NOMO-1 (cell line): ENCODE results near the gene SNN.
A peak's percentile ranks its signal among the peaks of the same experiment; 100 is the strongest.

Experiments used
- DNase-seq, 2 experiments: peaks; one replicate each; lab custom pipeline; 2025; ENCODE audit not compliant: unreplicated experiment in 2 of 2; lab: John Stamatoyannopoulos, UW

Gene SNN

DNA sequence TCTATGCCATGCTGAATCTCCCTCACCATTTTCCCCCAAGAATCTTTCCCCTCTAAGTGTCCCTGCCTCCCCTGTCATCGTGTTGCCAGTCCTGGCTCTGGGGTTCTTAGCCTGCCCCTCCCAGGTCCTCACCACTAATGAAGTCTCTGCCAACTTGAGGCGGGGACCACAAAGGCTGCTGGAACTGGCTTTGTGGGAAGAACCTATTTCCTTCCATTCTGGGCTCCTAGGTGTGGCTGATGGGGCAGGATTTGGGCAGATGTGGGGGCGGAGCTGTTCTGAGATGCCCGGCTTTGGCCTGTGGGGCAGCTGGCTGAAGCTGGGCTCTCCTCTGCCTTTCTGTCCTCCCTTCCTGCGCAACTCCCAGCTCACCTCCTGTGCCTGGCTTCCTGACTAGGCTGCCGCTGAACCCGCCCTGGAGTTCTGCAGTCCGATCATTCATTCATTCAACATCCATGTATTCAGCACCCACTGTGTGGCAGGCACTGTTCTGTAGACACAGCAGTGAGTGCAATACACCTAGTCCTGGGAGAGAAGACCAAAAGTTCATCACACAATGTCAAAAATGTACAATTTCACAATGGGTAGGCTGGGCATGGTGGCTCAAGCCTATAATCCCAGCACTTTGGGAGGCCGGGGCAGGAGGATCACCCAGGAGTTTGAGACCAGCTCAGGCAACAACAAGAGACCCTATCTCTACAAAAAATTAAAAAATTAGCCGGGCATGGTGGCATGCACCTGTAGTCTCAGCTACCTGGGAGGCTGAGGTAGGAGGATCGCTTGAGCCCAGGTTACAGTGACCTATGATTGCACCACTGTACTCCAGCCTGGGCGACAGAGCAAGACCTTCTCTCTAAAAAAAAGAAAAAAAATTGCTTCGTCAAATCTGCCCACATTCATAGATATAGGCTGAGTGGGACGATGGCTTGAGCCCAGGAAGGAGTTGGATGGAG is 1.9 kb upstream of the SNN start:
- no peak for DNase-seq

DNA sequence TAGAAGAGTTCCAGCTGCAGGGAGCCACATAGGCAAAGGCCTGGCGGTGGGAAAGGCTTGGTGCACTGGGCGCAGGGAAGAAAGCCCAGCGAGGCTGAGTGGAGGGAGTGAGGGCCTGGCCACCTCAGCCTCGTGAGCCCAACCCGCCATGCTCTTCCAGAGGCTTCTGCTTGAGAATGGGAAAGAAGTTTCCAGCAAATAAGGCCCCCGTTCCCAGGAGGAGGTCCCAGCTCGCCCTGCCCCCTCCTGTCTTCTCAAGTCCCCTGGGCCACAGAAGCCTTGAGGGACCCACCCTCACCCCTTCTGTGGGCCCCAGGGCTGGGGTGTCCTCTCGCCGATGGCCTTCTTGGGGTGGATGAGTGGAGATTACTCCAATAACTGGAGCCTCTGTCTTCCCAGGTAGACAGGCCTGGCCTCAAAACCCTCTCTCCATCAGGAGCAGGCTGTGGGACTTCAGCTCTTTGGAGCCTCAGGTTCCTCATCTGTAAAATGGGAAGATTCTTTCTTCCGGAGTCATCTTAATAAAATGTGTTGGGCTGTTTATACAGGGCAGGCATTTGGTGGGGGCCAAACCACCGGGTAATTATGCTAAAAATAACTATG is 933 bp upstream of the SNN start:
- DNase-seq: no peak

DNA sequence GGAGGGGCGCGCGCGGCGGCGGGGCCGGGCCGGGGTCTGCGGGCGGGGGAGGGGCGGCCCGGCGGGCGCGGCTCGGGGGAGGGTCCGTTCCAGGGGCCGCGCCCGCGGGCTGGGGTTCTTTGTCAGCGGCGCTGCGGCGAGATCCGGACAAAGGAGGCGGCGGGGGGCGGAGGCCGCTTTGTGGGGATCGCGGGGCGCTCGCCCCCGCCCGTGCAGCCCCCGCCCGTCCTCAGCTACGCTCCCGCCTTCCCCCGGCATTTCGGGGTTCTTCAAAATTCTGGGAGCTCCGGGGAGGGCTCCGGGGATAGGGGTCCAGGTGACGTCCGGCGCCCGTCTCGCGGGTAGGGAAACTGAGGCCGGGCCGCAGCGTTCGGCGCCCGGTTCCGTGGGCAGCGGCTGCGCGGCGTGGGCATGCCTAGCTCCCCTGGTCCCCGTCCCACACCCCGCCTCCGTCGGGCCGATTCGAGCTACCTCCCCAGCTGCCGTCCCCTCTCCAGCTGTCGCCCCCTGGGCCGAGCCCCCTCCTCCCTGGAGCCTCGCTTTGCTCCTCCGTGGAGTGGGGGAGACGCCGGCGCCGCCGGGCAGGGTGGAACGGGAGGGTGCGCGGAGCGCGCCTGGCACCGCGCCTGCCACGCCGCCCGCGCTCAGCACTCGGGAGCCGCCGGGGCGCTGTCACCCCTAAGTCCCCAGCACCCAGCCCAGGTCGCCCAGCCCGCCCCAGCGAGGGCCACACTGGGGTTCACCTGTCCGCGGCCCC is 546 bp downstream of the SNN start:
- DNase-seq: no peak

DNA sequence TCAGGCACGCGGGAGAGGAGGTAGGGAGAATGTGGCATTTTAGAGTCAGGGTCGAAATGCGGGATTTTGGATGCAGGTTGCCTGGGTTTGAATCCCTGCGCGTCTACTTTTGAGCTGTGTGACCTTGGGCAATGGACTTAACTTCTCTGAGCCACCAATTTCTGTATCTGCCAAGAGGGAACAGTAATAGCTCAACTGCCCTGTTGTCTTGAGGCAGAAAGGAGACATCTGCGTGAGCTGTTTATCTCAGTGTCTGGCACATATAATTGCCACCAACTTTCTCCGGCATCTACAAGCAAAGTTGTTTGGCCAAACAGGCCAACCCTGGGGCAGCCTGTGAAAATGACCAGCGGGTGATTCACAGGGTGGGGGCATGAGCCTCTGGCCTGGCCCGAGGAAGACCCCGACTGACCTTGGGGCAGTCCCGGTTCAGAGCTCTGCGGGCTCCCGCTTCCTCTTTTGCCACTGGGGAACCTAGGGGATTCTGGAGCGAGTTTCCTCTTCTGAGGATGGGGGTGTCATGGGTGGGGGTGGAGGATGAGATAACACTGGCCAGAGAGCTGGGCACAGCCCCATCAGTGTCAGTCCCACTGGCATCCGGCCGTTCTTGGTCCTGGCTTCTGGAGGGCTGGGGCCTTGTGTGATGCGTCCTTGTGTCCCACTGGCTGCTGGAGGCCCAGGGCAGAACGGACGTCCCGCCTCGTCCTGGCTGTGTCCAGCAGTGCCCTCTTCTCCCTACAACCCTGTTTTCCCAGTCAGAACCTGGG is 1.3 kb downstream of the SNN start:
- peak; percentile 33 to 54 for DNase-seq

DNA sequence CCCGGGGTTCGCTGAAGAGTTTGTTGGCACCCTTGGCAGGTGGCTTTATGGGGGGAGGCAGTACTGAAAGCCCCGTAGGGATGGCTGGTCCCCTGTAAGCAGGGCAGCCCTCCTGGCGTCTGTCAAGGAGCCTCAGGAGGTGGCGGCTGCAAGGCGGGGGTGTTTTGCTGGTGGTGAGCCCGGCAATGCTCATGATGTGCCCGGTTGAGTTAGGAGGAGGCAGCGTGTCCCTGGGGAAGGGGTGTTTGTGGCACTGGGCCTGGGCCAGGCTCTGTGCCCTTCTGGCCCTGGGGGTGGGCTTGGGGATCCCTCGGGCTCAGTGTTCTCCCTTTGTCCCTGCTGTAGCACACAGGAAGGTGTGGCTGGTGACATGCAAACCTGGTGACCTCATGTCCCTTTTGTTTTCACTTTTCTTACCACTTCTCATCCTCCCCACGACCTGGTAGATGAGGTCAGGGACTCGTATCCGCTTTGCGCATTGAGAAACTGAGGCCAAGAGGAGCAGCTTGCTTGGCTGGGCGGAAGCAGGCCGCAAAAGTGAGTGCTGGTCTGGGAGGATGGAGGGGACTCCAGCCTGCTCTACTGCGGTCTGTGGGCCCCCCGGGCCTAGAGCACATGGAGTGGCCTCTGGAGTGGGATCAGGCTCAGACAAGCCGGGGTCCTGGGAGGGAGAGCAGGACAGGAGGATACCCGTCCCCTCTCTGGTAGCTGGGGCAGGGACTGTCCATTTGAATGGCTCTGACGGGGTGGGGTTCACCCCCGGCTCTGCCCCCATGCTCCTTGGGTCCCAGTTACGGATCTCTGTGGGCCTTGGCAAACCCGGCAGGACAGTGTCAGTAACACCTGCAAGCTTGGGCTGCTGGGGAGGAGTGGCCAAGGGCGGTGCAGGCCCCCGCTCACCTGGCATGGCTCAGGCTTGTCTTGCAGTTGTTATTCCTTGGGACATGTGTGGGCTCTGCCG is 2.2 kb downstream of the SNN start:
- DNase-seq: no peak

DNA sequence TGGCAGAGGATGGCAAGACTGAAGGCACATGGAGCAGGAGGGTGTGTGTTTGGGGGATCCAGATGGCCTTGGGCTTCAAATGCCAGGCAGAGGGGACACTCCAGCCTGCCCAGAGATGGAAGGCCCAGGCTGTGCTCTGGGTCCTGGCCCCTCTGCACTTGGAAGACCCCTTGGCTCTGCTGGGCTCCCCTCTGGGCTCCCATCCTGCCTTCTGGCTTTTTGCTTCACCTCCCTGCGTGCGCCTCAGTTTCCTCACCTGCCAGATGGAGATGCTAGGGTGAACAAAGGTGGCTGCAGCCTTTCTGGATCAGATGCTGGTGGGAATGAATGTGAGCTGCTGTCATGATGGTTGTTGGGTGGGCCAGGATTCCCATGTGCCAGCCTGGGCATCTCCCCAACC is 3.0 kb downstream of the SNN start:
- no peak for DNase-seq

DNA sequence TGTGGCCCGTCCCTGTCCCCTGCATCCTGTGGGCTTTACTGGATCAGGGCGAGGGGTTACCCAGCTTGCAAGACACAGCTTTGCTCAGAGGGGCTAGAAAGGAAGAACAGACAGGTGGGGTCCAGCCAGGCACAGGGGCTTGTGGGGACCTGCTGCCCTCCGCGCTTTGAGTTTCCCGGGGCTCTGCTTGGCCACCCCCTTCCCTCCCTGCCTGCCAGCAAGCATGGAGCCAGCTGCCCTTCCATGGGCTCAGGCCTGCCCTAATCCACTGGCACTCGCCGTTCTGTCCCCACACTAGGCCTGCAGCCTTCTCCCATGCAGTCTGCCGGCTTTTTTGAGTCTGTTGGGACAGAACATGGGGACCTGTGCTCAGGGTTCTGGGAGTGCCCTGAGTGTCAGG is 3.4 kb downstream of the SNN start:
- no peak for DNase-seq

DNA sequence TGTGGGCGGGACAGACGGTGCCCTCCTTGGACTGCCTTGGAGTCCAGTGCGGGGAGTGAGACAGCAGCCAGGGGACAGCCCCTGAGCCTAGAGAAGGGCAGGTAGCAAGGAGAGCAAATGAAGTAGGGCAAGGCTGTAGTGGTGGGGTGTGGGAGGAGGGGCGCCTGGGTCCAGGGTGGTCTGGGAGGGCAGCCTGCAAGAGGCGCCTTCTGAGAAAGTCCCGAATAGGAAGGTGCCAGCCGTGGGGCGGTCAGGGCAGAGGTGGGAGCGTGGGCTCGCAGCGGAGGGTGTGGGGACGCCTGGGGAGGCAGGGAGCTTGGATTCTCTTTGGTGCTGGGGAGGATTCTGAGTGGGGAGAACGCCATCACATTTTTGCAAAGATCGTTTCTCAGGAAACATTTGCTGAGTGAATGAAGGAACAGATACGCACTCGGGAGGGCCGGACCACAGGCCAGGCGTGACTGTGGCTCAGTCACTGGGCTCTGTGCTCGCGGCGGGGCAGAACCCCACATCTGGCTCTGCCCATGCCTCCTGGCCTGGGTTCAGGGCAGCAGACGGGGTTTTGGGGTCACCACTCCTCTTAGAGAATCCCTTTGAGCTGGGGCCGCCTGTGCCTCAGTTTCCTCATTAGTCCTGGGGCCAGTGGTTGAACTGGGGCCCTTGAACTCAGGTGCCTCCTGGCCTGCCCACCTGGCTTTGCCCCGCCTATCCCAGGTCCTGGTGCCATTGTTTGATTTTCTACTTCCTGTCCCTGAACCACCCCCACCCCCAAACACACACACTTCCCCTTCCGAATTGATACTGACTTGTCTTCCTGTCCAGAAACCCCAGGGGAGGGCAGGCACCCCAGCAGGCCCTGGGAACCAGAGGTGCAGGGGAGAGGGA is 4.2 kb downstream of the SNN start:
- peak; percentile 24 to 65 for DNase-seq

DNA sequence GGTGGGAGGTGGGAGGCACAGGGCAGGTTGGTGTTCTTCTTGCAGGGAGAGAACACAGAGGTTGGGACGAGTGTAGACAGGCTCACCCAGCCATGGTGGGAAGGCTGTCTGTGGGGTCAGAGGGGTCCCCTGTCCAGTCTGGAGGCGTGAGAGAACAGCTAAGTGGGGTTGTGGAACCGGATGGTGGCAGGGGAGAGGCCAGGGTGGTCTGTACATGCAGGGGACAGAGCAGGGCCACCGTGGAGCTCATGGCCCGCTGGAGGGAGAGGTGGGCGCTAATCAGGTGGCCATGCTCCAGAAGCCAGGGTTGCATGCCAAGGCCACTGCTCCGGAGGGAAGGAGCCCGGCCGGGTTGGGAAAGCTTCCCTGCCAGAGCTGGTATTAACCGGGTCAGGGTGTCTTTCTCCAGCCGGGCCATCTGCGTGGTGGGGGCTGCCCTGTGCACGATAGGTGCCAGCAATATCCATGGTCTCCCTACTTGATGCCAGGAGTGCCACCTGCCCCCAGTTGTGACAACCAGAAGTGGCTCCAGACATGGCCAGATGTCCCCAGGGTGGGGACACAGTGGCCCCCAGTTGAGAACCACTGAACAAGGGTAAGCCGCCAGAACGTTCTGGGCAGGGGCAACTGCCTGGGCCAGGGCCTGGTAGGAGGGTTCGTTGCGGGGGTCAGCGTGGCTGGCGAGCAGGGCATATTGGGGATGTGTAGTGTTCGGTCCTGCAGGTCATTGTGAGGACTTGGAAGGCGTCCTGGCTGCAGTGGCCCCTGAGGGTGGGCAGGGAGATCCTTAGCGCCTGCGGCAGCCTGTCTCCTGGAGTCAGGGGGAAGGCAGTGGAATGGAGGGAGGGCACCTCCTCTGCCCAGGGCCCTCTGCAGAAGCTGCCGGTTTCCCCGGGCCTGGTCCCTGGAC is 5.1 kb downstream of the SNN start:
- no peak for DNase-seq

DNA sequence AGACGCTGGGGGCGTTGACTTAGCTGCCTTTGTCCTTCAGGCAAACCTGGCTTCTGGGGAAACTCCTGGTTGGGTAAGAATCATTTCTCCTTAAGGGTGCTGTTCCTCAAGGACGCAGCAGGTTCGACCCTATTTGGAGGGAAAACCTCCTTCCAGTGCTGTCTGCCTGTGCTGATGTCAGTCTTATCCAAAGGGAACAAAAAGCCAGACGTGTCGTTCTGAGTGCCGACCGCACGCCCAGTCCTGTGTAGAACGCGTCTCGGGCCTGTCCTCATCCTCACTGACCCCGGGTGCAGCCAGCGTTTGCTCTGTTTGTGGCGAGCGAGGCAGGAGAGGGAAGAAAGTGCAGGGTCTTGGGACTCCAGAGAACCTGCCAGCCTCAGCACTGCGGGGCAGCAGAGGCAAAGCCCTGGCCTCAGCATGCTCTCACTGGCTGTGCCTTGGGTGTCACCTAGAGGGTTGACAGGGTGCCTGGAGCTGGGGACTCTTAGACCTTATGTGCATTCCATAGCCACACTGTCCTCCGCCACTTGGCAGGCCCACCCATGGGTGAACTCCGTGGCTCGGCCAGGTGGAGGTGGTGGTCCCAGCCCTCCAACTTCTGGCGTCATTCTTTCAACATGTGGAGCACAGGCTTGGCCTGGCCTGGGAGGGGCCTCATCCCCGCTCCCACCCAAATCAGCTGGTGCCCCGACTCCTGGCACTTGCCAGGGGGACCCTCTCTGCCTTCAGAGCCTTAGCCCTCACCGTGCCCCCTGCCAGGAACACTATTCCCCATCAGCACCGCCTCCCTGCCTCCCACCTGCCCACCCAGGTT is 6.0 kb downstream of the SNN start:
- DNase-seq: no peak

DNA sequence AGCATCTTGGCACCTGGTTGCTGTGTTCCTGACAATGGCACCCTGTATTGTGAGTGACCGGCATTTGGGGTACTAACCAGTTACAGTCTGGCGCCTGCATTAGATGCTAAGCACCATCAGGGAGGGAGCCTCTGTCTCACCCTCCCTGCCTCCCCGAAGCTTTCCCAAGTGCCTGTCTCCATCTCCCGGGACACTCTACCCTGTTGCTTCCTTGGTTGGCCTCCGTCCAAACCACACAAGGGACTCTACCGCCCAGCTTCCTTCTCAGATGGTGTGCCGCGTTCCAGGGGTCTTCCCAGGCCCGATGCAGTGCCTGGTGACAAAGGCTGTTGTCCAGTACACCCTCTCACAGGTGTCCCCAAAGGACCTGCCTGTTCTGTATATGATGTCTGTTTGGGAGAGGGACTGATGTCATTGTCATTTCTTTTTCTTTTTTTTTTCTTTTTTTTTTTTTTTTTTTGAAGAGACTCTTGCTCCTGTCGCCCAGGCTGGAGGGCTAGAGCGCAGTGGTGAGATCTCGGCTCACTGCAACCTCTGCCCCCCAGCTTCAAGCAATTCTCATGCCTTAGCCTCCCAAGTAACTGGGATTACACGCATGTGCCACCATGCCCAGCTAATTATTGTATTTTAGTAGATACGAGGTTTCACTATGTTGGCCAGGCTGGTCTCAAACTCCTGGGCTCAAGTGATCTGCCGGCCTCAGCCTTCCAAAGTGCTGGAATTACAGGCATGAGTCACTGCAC is 6.7 kb downstream of the SNN start:
- DNase-seq: no peak

DNA sequence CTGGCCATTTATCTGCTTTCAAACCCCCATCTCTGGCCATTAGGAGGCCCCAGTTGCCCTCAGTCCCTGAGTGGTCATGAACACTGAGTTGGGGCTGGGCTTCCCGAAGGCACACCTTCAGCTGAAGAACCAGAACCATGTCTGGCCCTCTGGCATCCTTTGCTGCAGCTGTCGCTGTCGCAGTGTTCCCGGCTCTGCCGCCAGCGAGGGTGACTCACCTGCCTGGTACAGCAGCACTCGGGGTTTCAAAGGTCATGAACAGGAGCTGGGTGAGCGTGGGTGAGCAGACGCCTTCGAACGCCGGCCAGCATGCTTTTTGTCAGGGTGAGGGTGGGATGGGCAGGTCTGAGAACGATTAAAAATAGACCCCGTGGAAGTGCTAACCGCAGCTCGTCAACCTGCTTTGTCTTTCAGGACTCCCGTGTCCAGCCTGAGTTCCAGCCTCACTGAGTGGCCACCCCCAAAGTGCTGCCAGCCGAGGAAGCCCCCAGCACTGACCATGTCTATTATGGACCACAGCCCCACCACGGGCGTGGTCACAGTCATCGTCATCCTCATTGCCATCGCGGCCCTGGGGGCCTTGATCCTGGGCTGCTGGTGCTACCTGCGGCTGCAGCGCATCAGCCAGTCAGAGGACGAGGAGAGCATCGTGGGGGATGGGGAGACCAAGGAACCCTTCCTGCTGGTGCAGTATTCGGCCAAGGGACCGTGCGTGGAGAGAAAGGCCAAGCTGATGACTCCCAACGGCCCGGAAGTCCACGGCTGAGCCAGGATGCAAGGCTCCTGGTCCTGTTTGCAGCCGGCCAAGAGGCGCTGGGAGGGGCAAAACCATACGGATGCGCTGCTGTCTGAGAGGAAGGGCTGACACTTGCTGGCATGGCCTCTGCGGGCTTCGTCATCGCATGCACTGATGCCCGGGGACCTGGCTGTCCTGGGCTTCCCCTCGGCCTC is 7.6 kb downstream of the SNN start:
- DNase-seq: no peak

DNA sequence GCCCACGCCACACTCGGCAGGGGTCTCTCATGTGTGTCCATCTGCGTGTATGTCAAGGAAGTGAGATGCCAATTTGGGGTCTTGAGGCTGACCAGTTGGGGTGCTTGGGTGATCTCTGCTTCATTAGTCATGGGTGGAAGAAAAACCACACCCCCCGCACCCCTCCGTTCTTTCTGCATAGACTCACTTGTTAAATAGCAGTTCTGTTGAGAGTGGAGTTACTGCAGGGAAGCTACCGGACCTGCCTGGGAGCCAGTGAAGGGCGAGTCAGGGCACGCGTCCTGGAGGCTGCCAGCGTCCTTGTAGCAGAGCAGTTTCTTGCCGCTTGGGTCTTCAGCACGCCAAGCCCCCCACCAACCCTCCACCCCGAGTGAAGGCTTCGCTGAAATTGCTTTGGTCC is 8.5 kb downstream of the SNN start:
- DNase-seq: no peak

DNA sequence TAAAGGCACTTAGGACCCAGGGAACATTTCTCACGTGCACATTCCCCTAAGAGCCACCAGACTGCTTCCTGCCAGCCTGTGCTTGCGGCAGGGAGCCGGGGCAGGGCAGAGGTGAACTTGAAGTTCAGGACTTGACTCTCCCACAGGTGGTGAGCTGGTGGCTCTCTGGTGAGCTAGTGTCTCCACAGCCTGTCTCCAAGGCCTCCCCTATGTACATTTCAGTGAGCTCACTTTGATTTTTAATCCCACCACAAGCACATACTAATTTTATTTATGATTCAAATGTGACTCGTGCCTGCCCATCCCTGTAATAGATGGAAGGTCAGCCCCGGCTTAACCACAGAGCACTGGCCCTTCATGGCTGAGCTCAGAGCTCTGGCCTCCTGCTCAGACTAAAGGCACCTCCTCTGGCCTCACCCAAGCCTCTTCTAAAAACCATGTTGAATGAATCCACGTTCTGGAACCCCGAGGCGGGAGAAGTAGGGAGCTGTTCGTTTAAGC is 9.2 kb downstream of the SNN start:
- no peak for DNase-seq
